ENCODE results near the gene ZHX3.

Gene ZHX3

DNA sequence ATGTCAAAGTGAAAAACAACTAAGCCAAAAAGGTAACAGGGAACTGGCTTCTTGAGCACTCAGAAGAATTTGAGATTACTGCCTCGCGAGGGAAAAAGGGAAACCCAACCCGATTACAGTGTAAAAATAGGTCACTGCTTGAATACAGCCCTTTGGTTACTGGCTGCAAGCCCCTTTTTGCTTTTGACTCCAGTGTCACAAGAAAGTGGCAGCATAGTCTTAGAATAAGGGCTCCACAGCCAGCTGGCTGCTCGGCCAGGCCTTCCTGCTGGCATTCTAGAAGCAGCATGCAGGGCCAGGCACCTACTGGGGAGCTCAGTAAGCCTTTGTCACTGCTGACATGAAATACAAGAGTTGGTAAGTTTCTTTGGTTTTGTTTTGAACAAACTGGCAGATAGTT lies 83.0 kb downstream of the ZHX3 start:
- TF ChIP-seq, protein P1, sequence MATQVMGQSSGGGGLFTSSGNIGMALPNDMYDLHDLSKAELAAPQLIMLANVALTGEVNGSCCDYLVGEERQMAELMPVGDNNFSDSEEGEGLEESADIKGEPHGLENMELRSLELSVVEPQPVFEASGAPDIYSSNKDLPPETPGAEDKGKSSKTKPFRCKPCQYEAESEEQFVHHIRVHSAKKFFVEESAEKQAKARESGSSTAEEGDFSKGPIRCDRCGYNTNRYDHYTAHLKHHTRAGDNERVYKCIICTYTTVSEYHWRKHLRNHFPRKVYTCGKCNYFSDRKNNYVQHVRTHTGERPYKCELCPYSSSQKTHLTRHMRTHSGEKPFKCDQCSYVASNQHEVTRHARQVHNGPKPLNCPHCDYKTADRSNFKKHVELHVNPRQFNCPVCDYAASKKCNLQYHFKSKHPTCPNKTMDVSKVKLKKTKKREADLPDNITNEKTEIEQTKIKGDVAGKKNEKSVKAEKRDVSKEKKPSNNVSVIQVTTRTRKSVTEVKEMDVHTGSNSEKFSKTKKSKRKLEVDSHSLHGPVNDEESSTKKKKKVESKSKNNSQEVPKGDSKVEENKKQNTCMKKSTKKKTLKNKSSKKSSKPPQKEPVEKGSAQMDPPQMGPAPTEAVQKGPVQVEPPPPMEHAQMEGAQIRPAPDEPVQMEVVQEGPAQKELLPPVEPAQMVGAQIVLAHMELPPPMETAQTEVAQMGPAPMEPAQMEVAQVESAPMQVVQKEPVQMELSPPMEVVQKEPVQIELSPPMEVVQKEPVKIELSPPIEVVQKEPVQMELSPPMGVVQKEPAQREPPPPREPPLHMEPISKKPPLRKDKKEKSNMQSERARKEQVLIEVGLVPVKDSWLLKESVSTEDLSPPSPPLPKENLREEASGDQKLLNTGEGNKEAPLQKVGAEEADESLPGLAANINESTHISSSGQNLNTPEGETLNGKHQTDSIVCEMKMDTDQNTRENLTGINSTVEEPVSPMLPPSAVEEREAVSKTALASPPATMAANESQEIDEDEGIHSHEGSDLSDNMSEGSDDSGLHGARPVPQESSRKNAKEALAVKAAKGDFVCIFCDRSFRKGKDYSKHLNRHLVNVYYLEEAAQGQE (IDR thresholded peaks at IDR 0.05; ENCODE audit: insufficient replicate concordance, low read depth), result no peak
- TF ChIP-seq GABPA (IDR thresholded peaks at IDR 0.05; ENCODE audit: low read depth) (no peak), POLR2AphosphoS5 (IDR thresholded peaks at IDR 0.05; ENCODE audit: low read depth) (no peak), SPI1 (IDR thresholded peaks at IDR 0.05; ENCODE audit: borderline replicate concordance, low read depth) (no peak)
- TF ChIP-seq, protein P2, sequence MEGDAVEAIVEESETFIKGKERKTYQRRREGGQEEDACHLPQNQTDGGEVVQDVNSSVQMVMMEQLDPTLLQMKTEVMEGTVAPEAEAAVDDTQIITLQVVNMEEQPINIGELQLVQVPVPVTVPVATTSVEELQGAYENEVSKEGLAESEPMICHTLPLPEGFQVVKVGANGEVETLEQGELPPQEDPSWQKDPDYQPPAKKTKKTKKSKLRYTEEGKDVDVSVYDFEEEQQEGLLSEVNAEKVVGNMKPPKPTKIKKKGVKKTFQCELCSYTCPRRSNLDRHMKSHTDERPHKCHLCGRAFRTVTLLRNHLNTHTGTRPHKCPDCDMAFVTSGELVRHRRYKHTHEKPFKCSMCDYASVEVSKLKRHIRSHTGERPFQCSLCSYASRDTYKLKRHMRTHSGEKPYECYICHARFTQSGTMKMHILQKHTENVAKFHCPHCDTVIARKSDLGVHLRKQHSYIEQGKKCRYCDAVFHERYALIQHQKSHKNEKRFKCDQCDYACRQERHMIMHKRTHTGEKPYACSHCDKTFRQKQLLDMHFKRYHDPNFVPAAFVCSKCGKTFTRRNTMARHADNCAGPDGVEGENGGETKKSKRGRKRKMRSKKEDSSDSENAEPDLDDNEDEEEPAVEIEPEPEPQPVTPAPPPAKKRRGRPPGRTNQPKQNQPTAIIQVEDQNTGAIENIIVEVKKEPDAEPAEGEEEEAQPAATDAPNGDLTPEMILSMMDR (IDR thresholded peaks at IDR 0.05; ENCODE audit: insufficient read depth, low read length), result no peak

DNA sequence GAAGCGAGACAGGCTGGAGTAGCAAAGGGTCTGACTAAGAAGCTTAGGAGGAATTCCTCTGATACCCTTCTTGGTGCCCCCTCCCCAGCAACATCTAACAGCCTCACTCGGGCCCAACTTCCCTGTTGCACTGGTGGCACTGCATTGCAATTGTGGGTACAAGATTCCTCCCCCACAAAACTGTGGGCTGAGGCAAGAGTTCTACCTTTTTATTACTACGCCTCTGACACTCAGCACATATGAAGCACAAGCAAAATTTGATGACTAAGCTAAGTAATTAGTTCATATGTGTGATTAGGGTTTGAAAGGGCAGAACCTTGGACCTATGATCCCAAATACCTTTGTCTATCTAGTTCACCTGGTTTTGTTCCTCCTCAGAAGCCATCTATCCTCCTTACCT lies 83.5 kb downstream of the ZHX3 start:
- TF ChIP-seq SPI1 (IDR thresholded peaks at IDR 0.05; ENCODE audit: borderline replicate concordance, low read depth), result no peak
- TF ChIP-seq, protein P1 (IDR thresholded peaks at IDR 0.05; ENCODE audit: insufficient replicate concordance, low read depth), result no peak
- no peak for TF ChIP-seq GABPA (IDR thresholded peaks at IDR 0.05; ENCODE audit: low read depth)
- no peak overlapping the region for H3K27ac ChIP-seq (replicated peaks)
- DNase-seq (ENCODE audit: low read depth in 1 of 2, low spot score in 1 of 2), result peak in 1 of 2 experiments; percentile 14
- no peaks in the 10 kb centered on the region for H3K27me3 ChIP-seq (ENCODE audit: insufficient read depth, poor library complexity, severe bottlenecking)
- no peak overlapping the region for H3K4me3 ChIP-seq (replicated peaks; ENCODE audit: insufficient read depth, low read length)

More for the DNA sequence above, 83.0 kb downstream of the ZHX3 start:
- no peak overlapping the region for H3K27ac ChIP-seq (replicated peaks)
- no peak overlapping the region for H3K4me3 ChIP-seq (replicated peaks; ENCODE audit: insufficient read depth, low read length)
- DNase-seq (ENCODE audit: low read depth in 1 of 2, low spot score in 1 of 2), result no peak
- no peaks in the 10 kb centered on the region for H3K27me3 ChIP-seq (ENCODE audit: insufficient read depth, poor library complexity, severe bottlenecking)

DNA sequence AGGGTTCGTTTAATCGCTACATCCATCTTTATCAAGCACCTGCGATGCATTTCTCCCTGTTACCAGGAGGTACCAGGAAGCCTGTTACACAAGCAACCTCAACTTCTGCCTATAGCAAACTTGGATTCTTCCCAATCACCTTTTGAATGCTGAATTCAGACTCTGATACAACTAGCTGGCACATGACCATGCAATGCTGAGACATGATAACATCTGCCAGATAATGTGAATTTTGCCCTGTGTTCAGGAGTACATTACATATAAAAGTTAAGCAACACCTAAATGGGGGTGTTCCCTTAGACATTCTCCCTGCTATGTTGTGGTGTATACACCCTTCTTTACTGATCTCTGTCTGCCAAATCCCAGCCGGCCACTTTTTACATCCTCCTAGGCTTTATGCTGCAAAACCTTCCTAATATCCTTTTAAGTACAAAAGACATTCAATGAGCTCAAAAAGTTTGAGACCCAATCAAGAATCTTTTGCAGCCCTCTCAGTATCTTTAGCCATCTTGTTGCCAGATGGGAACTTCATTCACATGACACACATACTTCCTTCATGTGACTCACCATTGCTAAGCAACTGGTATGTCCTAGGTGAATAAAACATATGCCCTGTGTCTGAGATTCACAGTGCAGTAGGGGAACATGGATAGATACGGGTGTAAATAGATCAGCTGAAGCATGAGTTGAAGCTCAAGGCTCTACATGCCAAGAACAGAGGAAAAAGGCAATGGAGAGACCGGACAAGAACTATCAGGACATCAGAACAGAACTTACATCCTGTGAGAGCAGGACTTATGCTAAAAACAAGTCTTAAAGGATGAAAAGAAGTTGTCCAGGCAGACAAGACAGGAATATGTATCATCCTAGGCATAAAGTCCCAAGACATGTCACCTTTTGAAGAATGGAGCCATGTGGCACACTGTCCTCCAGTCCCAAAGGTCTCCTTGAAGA lies 84.3 kb downstream of the ZHX3 start:
- TF ChIP-seq GABPA (IDR thresholded peaks at IDR 0.05; ENCODE audit: low read depth) (no peak), SPI1 (IDR thresholded peaks at IDR 0.05; ENCODE audit: borderline replicate concordance, low read depth) (no peak), POLR2AphosphoS5 (IDR thresholded peaks at IDR 0.05; ENCODE audit: low read depth) (no peak)
- TF ChIP-seq, protein P1 (IDR thresholded peaks at IDR 0.05; ENCODE audit: insufficient replicate concordance, low read depth), result no peak
- TF ChIP-seq, protein P2 (IDR thresholded peaks at IDR 0.05; ENCODE audit: insufficient read depth, low read length), result no peak
- no peak overlapping the region for H3K4me3 ChIP-seq (replicated peaks; ENCODE audit: insufficient read depth, low read length)
- no peak overlapping the region for H3K27ac ChIP-seq (replicated peaks)
- DNase-seq (ENCODE audit: low read depth in 1 of 2, low spot score in 1 of 2), result peak in 1 of 2 experiments; percentile 51
- no peaks in the 10 kb centered on the region for H3K27me3 ChIP-seq (ENCODE audit: insufficient read depth, poor library complexity, severe bottlenecking)
